NCI-H345 (cell line): ENCODE measurements around the gene KHNYN.
"Not testable (repeated sequence)": the region's sequence is repeated elsewhere in the genome, so short reads cannot be mapped to it uniquely, and the experiment has no call there.

Experiments used
- DNase-seq: peaks from one replicate; lab custom pipeline; 2025; lab: John Stamatoyannopoulos, UW

KHNYN gene

GRCh38 chr14:24438223-24439097 lies 8.7 kb downstream of the KHNYN start:
- no peak for DNase-seq

- DNase-seq, result no peak
Observed at GRCh38 chr14:24439257-24439656, 9.5 kb downstream of the KHNYN start.

GRCh38 chr14:24439830-24440605 lies 10.3 kb downstream of the KHNYN start:
- DNase-seq, result no peak

- no peak for DNase-seq
Observed at GRCh38 chr14:24440606-24441399, 11.0 kb downstream of the KHNYN start.

GRCh38 chr14:24441485-24441884 lies 11.7 kb downstream of the KHNYN start:
- DNase-seq, result no peak

GRCh38 chr14:24441904-24442239 lies 12.1 kb downstream of the KHNYN start:
- DNase-seq, result peak; percentile 52

GRCh38 chr14:24442240-24443052 lies 12.7 kb downstream of the KHNYN start, which contains the start of gene SDR39U1:
TSS of gene SDR39U1 (minus strand) at chr14:24442776. CDS start at chr14:24442769, 7 bp downstream.
- peak; percentile 99 for DNase-seq

GRCh38 chr14:24443053-24443665 lies 13.4 kb downstream of the KHNYN start:
- no peak for DNase-seq

- DNase-seq, result not testable (repeated sequence)
Observed at GRCh38 chr14:24450828-24451227, 21.1 kb downstream of the KHNYN start.

- DNase-seq, result no peak
Observed at GRCh38 chr14:24456980-24457379, 27.2 kb downstream of the KHNYN start.

GRCh38 chr14:24458736-24459135 lies 29.0 kb downstream of the KHNYN start:
- DNase-seq, result no peak

- DNase-seq, result no peak
Observed at GRCh38 chr14:24459331-24459730, 29.6 kb downstream of the KHNYN start.

GRCh38 chr14:24461336-24461735 lies 31.6 kb downstream of the KHNYN start:
- DNase-seq, result no peak

- no peak for DNase-seq
Observed at GRCh38 chr14:24463017-24463883, 33.5 kb downstream of the KHNYN start.

GRCh38 chr14:24463884-24464785 lies 34.4 kb downstream of the KHNYN start:
- no peak for DNase-seq

- no peak for DNase-seq
Observed at GRCh38 chr14:24465368-24465767, 35.6 kb downstream of the KHNYN start.

- no peak for DNase-seq
Observed at GRCh38 chr14:24465805-24466204, 36.1 kb downstream of the KHNYN start.

GRCh38 chr14:24470450-24470849 lies 40.7 kb downstream of the KHNYN start:
- DNase-seq, result not testable (repeated sequence)

GRCh38 chr14:24473211-24473610 lies 43.5 kb downstream of the KHNYN start:
- DNase-seq, result no peak
